CD8-positive, alpha-beta memory T cell (primary cell): ENCODE measurements around the gene ARMC2. TPM values are rescaled to one million over a fixed set of nuclear protein-coding genes. Genes with fewer than 3 reads are reported as not detected.
A peak's percentile ranks its signal among the peaks of the same experiment; 100 is the strongest.
"Not testable (repeated sequence)": the region's sequence is repeated elsewhere in the genome, so short reads cannot be mapped to it uniquely, and the experiment has no call there.

Source experiments
- CTCF ChIA-PET: fragments of 350-600 bp; sonication (Branson Sonifier 250); formaldehyde crosslinking; loops from one replicate; lab custom pipeline; 2021; ENCODE audit warnings: antibody characterized with exemption; lab: Charles Lee
- POLR2A ChIA-PET: fragments of 350-600 bp; sonication (Branson Sonifier 250); formaldehyde crosslinking; loops from one replicate; lab custom pipeline; 2021; ENCODE audit warnings: antibody characterized with exemption; lab: Charles Lee
- DNase-seq, 5 donors: peaks; one replicate each; pipeline versions ENCODE4 v3.0.0 to v3.0.0-alpha.2; 2020 to 2022; ENCODE audit warnings: mixed read lengths in 1 of 5
- H3K27ac ChIP-seq: one replicate; pipeline ENCODE4 v1.7.0; 2013; ENCODE audit warnings: low read depth, mild to moderate bottlenecking, low read length, moderate library complexity
- H3K27me3 ChIP-seq: 2 replicates; pipeline ENCODE4 v1.7.0; 2013; ENCODE audit warnings: low read length, mild to moderate bottlenecking; ENCODE audit not compliant: insufficient read depth, poor library complexity, severe bottlenecking
- H3K36me3 ChIP-seq: 2 replicates; pipeline ENCODE4 v1.7.0; 2013; ENCODE audit warnings: mild to moderate bottlenecking, low read length, moderate library complexity; ENCODE audit not compliant: insufficient read depth
- H3K4me1 ChIP-seq: 2 replicates; pipeline ENCODE4 v1.7.0; 2013; ENCODE audit warnings: mild to moderate bottlenecking, low read length, moderate library complexity; ENCODE audit not compliant: insufficient read depth
- H3K4me3 ChIP-seq: 2 replicates; pipeline ENCODE4 v1.7.0; 2013; ENCODE audit warnings: mild to moderate bottlenecking, low read length
- H3K9me3 ChIP-seq: 2 replicates; pipeline ENCODE4 v1.7.0; 2013; ENCODE audit warnings: mild to moderate bottlenecking, low read length
- H3K27ac Mint-ChIP-seq, 8 donors: one replicate each; pipeline ENCODE4 v1.8.0; 2020 to 2021; ENCODE audit warnings: mixed read lengths in 8 of 8, mild to moderate bottlenecking in 6 of 8, inconsistent platforms in 3 of 8, moderate library complexity in 3 of 8
- H3K27me3 Mint-ChIP-seq, 2 donors: one replicate each; pipeline ENCODE4 v1.8.0; 2020 to 2021; ENCODE audit warnings: mixed read lengths in 2 of 2, mild to moderate bottlenecking in 1 of 2, moderate library complexity in 1 of 2
- H3K36me3 Mint-ChIP-seq, 3 donors: one replicate each; pipeline ENCODE4 v1.8.0; 2020 to 2021; ENCODE audit warnings: mixed read lengths in 3 of 3, inconsistent platforms in 1 of 3, mild to moderate bottlenecking in 1 of 3
- H3K4me1 Mint-ChIP-seq, 3 donors: one replicate each; pipeline ENCODE4 v1.8.0; 2020 to 2021; ENCODE audit warnings: mixed read lengths in 3 of 3, inconsistent platforms in 1 of 3, mild to moderate bottlenecking in 1 of 3
- H3K4me3 Mint-ChIP-seq, 7 donors: one replicate each; pipeline ENCODE4 v1.8.0; 2020 to 2021; ENCODE audit warnings: mixed read lengths in 7 of 7, mild to moderate bottlenecking in 6 of 7, moderate library complexity in 4 of 7, inconsistent platforms in 2 of 7
- H3K9me3 Mint-ChIP-seq, 5 donors: one replicate each; pipeline ENCODE4 v1.8.0; 2020 to 2022; ENCODE audit warnings: mixed read lengths in 5 of 5, mild to moderate bottlenecking in 3 of 5, moderate library complexity in 2 of 5, inconsistent platforms in 1 of 5
- polyA plus RNA-seq: library from polyadenylated mRNA; unstranded; fragments of 300-500 nt; fragmentation: Illumina TruSeq; gene quantifications from one replicate; pipeline ENCODE4 v1.2.3, GENCODE V29; 2021
- total RNA-seq, 2 experiments: library from RNA; stranded (reverse); gene quantifications; one replicate each; pipeline ENCODE4 v1.2.3, GENCODE V29; 2021

ARMC2 gene
- total and polyA plus RNA-seq, 3 experiments from 2014 or later, result 6.1 to 6.7 (median 6.2) TPM

GRCh38 chr6:108920751-108921150 is 72.5 kb downstream of the ARMC2 start:
- Mint-ChIP-seq H3K9me3 (no peaks in the 10 kb centered on the region), H3K4me1 (peaks cover 50 to 62% (median 51%) of the 10 kb centered on the region in 3 donors), H3K27ac (peak overlapping the region in 4 of 8 donors; percentile 51 to 74 (median 56)), H3K27me3 (peaks cover 0 to 2% of the 10 kb centered on the region in 2 donors), H3K4me3 (no peak overlapping the region), H3K36me3 (peaks cover 0 to 14% (median 4%) of the 10 kb centered on the region in 3 donors)
- Histone ChIP-seq H3K27me3 (no peaks in the 10 kb centered on the region), H3K4me3 (no peak overlapping the region), H3K27ac (no peak overlapping the region), H3K4me1 (peaks cover 21% of the 10 kb centered on the region), H3K9me3 (no peaks in the 10 kb centered on the region), H3K36me3 (no peaks in the 10 kb centered on the region)
- ChIA-PET CTCF (interaction anchor here (1.0 to 1.8 kb wide), 4 partner anchors 12 to 152 kb away, joined by 3 to 5 read pairs (median 4); no protein-coding TSS in a partner anchor), POLR2A (interaction anchor here (1.4 kb wide), 1 partner anchor 22 kb away, joined by 3 read pairs; no protein-coding TSS in a partner anchor)
- no peak for DNase-seq

DNA sequence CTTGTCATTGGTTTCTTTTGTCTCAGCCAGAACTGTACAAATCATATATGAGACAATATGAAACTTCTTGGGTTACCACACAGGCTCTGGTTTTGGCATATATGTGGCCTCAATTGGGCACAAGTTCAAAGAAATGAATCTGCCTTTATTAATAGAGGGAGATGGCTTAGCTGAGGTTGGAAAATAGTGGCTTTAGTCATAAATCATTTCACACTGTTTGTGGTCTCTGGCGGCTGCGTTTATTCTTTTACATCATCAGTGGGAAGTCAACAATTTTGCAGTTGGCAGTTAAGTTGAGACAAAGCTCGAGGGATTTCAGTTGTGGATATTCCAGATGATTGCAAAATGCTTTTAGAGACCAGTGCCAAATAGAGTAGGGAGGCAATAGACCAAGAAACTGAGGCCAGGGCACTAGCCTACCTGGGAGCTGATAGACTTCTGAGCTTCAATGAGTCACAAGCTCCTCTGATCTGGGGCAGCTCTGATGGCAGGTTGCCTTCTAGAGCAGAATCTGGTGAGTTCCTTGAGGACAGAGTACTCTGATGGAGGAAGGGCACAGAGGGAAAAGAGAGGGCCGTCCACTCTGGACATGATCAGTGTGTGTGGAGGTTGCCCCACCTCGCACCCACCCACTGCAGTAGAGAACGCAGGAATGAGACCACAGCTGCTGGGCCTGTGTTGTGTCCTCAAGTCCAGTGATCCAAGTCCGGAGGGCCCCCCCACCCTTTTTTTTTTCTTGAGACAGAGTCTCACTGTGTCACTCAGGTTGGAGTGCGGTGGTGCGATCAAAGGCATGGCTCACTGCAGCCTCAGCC is 73.5 kb downstream of the ARMC2 start:
- DNase-seq, result no peak
- ChIA-PET CTCF (interaction anchor here (0.7 to 1.2 kb wide), 4 partner anchors 11 to 388 kb away, joined by 3 to 4 read pairs (median 3); no protein-coding TSS in a partner anchor), POLR2A (no interaction called here)
- Histone ChIP-seq H3K36me3 (no peaks in the 10 kb centered on the region), H3K4me3 (no peak overlapping the region), H3K4me1 (peaks cover 21% of the 10 kb centered on the region), H3K27me3 (no peaks in the 10 kb centered on the region), H3K27ac (no peak overlapping the region), H3K9me3 (no peaks in the 10 kb centered on the region)
- Mint-ChIP-seq H3K9me3 (no peaks in the 10 kb centered on the region), H3K4me3 (peak overlapping the region in 3 of 7 donors; percentile 17 to 37 (median 25)), H3K27me3 (peaks cover 0 to 2% of the 10 kb centered on the region in 2 donors), H3K4me1 (peaks cover 49 to 56% (median 51%) of the 10 kb centered on the region in 3 donors), H3K27ac (peak overlapping the region; percentile 16 to 80 (median 71)), H3K36me3 (peaks cover 0 to 14% (median 4%) of the 10 kb centered on the region in 3 donors)

- Mint-ChIP-seq H3K9me3 (no peaks in the 10 kb centered on the region), H3K27me3 (peaks cover 0 to 2% of the 10 kb centered on the region in 2 donors), H3K4me3 (no peak overlapping the region), H3K36me3 (peaks cover 0 to 14% (median 4%) of the 10 kb centered on the region in 3 donors), H3K27ac (peak overlapping the region in 1 of 8 donors; percentile 45), H3K4me1 (peaks cover 49 to 51% (median 51%) of the 10 kb centered on the region in 3 donors)
- no peaks in the 10 kb centered on the region for H3K36me3 ChIP-seq
- H3K27me3 ChIP-seq, result no peaks in the 10 kb centered on the region
- DNase-seq, result no peak
- H3K27ac ChIP-seq, result no peak overlapping the region
- H3K4me3 ChIP-seq, result no peak overlapping the region
- H3K9me3 ChIP-seq, result no peaks in the 10 kb centered on the region
- H3K4me1 ChIP-seq, result peaks cover 21% of the 10 kb centered on the region
- CTCF ChIA-PET, result interaction anchor here (0.7 to 1.2 kb wide), 3 partner anchors 18 to 389 kb away, joined by 3 to 4 read pairs (median 4); no protein-coding TSS in a partner anchor
- POLR2A ChIA-PET, result interaction anchor here (1.2 kb wide), 1 partner anchor 87 kb away, joined by 3 read pairs; no protein-coding TSS in a partner anchor
These were observed 74.3 kb downstream of the ARMC2 start for GRCh38 chr6:108922499-108922898.

GRCh38 chr6:108927927-108928326 is 79.7 kb downstream of the ARMC2 start:
- peaks cover 0 to 5% of the 10 kb centered on the region in 2 donors for H3K27me3 Mint-ChIP-seq
- Histone ChIP-seq H3K36me3 (no peaks in the 10 kb centered on the region), H3K9me3 (no peaks in the 10 kb centered on the region), H3K4me1 (peaks cover 21% of the 10 kb centered on the region), H3K4me3 (no peak overlapping the region), H3K27me3 (no peaks in the 10 kb centered on the region), H3K27ac (no peak overlapping the region)
- H3K36me3 Mint-ChIP-seq, result peaks cover 1 to 28% (median 2%) of the 10 kb centered on the region in 3 donors
- H3K4me1 Mint-ChIP-seq, result peaks cover 21 to 25% (median 24%) of the 10 kb centered on the region in 3 donors
- no peak overlapping the region for H3K4me3 Mint-ChIP-seq
- CTCF ChIA-PET, result no interaction called here
- no peak for DNase-seq
- no peaks in the 10 kb centered on the region for H3K9me3 Mint-ChIP-seq
- H3K27ac Mint-ChIP-seq, result no peak overlapping the region
- POLR2A ChIA-PET, result no interaction called here

GRCh38 chr6:108928650-108929049 is 80.4 kb downstream of the ARMC2 start:
- Histone ChIP-seq H3K4me1 (peaks cover 17% of the 10 kb centered on the region), H3K36me3 (no peaks in the 10 kb centered on the region), H3K4me3 (no peak overlapping the region), H3K27me3 (no peaks in the 10 kb centered on the region), H3K9me3 (no peaks in the 10 kb centered on the region), H3K27ac (no peak overlapping the region)
- DNase-seq, result no peak
- H3K36me3 Mint-ChIP-seq, result peaks cover 1 to 33% (median 2%) of the 10 kb centered on the region in 3 donors
- ChIA-PET POLR2A (no interaction called here), CTCF (no interaction called here)
- peaks cover 0 to 5% of the 10 kb centered on the region in 2 donors for H3K27me3 Mint-ChIP-seq
- H3K9me3 Mint-ChIP-seq, result no peaks in the 10 kb centered on the region
- no peak overlapping the region for H3K27ac Mint-ChIP-seq
- H3K4me1 Mint-ChIP-seq, result peaks cover 17 to 22% (median 20%) of the 10 kb centered on the region in 3 donors
- no peak overlapping the region for H3K4me3 Mint-ChIP-seq

DNA sequence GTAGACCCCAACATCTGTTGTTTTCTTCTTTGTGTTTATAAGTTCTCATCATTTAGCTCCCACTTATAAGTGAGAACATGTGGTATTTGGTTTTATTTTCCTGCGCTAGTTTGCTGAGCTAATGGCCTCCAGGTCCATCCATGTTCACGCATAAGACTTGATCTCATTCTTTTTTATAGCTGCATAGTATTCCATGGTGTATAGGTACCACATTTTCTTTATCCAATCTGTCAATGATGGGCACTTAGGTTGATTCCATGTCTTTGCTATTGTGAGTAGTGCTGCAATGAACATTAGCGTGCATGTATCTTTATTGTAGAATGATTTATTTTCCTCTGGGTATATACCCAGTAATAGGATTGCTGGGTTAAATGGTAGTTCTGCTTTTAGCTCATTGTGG is 82.9 kb downstream of the ARMC2 start:
- H3K4me1 Mint-ChIP-seq, H3K4me1 ChIP-seq, H3K4me3 ChIP-seq, H3K27ac Mint-ChIP-seq, CTCF ChIA-PET, H3K27ac ChIP-seq, H3K9me3 Mint-ChIP-seq, H3K27me3 Mint-ChIP-seq, H3K27me3 ChIP-seq, H3K4me3 Mint-ChIP-seq, H3K9me3 ChIP-seq, DNase-seq, H3K36me3 ChIP-seq: not testable (repeated sequence)
- H3K36me3 Mint-ChIP-seq, result peaks cover 0 to 19% (median 1%) of the 10 kb centered on the region in 3 donors
- POLR2A ChIA-PET, result interaction anchor here (0.6 kb wide), 2 partner anchors 16 to 1190 kb away, joined by 3 read pairs; no protein-coding TSS in a partner anchor

GRCh38 chr6:108937170-108937569 is 88.9 kb downstream of the ARMC2 start:
- CTCF ChIA-PET, result no interaction called here
- peaks cover 0 to 2% of the 10 kb centered on the region in 2 donors for H3K27me3 Mint-ChIP-seq
- peaks cover 15% of the 10 kb centered on the region for H3K4me1 ChIP-seq
- H3K27me3 ChIP-seq, result no peaks in the 10 kb centered on the region
- no peak overlapping the region for H3K4me3 Mint-ChIP-seq
- H3K4me1 Mint-ChIP-seq, result peaks cover 17 to 27% (median 20%) of the 10 kb centered on the region in 3 donors
- no peak overlapping the region for H3K4me3 ChIP-seq
- peaks cover 0 to 16% (median 2%) of the 10 kb centered on the region in 3 donors for H3K36me3 Mint-ChIP-seq
- no peak overlapping the region for H3K27ac Mint-ChIP-seq
- no peak for DNase-seq
- peaks cover 0 to 3% (median 0%) of the 10 kb centered on the region in 5 donors for H3K9me3 Mint-ChIP-seq
- POLR2A ChIA-PET, result no interaction called here
- no peaks in the 10 kb centered on the region for H3K36me3 ChIP-seq
- H3K9me3 ChIP-seq, result no peaks in the 10 kb centered on the region
- H3K27ac ChIP-seq, result no peak overlapping the region

DNA sequence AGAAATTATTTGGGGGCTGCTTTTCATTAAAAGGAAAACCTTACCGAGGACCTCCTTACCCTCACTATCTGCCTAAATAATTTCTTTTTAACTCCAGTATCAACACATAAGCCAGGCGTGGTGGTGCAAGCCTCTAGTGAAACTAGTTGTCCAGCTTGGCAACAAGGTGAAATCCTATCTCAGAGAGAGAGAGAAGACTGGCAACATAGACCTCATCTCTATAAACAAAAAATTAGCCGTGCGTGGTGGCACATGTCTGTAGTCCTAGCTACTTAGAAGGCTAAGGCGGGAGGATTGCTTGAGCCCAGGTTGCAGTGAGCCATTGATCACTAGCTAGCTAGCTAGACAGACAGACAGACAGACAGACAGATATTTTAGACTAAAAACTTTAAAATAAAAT is 92.5 kb downstream of the ARMC2 start:
- H3K27me3 Mint-ChIP-seq, result no peaks in the 10 kb centered on the region
- peaks cover 0 to 8% (median 2%) of the 10 kb centered on the region in 3 donors for H3K36me3 Mint-ChIP-seq
- Histone ChIP-seq H3K4me3 (no peak overlapping the region), H3K4me1 (peaks cover 34% of the 10 kb centered on the region), H3K9me3 (no peaks in the 10 kb centered on the region), H3K27me3 (no peaks in the 10 kb centered on the region), H3K36me3 (no peaks in the 10 kb centered on the region), H3K27ac (no peak overlapping the region)
- H3K27ac Mint-ChIP-seq, result peak overlapping the region in 3 of 8 donors; percentile 25 to 77 (median 66)
- peaks cover 37 to 62% (median 52%) of the 10 kb centered on the region in 3 donors for H3K4me1 Mint-ChIP-seq
- ChIA-PET POLR2A (interaction anchor here (1.0 kb wide), 1 partner anchor 30 kb away, joined by 3 read pairs; no protein-coding TSS in a partner anchor), CTCF (no interaction called here)
- peaks cover 0 to 3% (median 0%) of the 10 kb centered on the region in 5 donors for H3K9me3 Mint-ChIP-seq
- no peak for DNase-seq
- H3K4me3 Mint-ChIP-seq, result no peak overlapping the region
